ENCODE results near the gene TLE1.
"Not testable (repeated sequence)": the region's sequence is repeated elsewhere in the genome, so short reads cannot be mapped to it uniquely, and the experiment has no call there.

Gene TLE1

GRCh38 chr9:81652058-81652687 lies 37.2 kb downstream of the TLE1 start:
- DNase-seq (ENCODE audit: low read depth in 2 of 2), result no peak

- DNase-seq (ENCODE audit: low read depth in 2 of 2), result no peak
Measured at GRCh38 chr9:81650586-81651515, 38.5 kb downstream of the TLE1 start.

- DNase-seq (ENCODE audit: low read depth in 2 of 2), result no peak
Measured at GRCh38 chr9:81649475-81650240, 39.7 kb downstream of the TLE1 start.

GRCh38 chr9:81648891-81649290 lies 40.5 kb downstream of the TLE1 start:
- no peak for DNase-seq (ENCODE audit: low read depth in 2 of 2)

- no peak for DNase-seq (ENCODE audit: low read depth in 2 of 2)
Measured at GRCh38 chr9:81646337-81646736, 43.0 kb downstream of the TLE1 start.

GRCh38 chr9:81644513-81644912 lies 44.8 kb downstream of the TLE1 start:
- DNase-seq (ENCODE audit: low read depth in 2 of 2), result not testable (repeated sequence)

- DNase-seq (ENCODE audit: low read depth in 2 of 2), result no peak
Measured at GRCh38 chr9:81637276-81637675, 52.1 kb downstream of the TLE1 start.

- DNase-seq (ENCODE audit: low read depth in 2 of 2), result no peak
Measured at GRCh38 chr9:81636255-81636599, 53.1 kb downstream of the TLE1 start.

- no peak for DNase-seq (ENCODE audit: low read depth in 2 of 2)
Measured at GRCh38 chr9:81635521-81636254, 53.7 kb downstream of the TLE1 start.

GRCh38 chr9:81634915-81635516 lies 54.3 kb downstream of the TLE1 start:
- DNase-seq (ENCODE audit: low read depth in 2 of 2), result no peak

GRCh38 chr9:81633952-81634854 lies 55.1 kb downstream of the TLE1 start:
- no peak for DNase-seq (ENCODE audit: low read depth in 2 of 2)

GRCh38 chr9:81632599-81632998 lies 56.7 kb downstream of the TLE1 start:
- no peak for DNase-seq (ENCODE audit: low read depth in 2 of 2)

- DNase-seq (ENCODE audit: low read depth in 2 of 2), result no peak
Measured at GRCh38 chr9:81631218-81631745, 58.1 kb downstream of the TLE1 start.

GRCh38 chr9:81629440-81629839 lies 59.9 kb downstream of the TLE1 start:
- DNase-seq (ENCODE audit: low read depth in 2 of 2), result no peak

GRCh38 chr9:81628897-81629296 lies 60.5 kb downstream of the TLE1 start:
- no peak for DNase-seq (ENCODE audit: low read depth in 2 of 2)

- DNase-seq (ENCODE audit: low read depth in 2 of 2), result no peak
Measured at GRCh38 chr9:81627481-81627880, 61.9 kb downstream of the TLE1 start.

- DNase-seq (ENCODE audit: low read depth in 2 of 2), result no peak
Measured at GRCh38 chr9:81626511-81626910, 62.8 kb downstream of the TLE1 start.

GRCh38 chr9:81625969-81626368 lies 63.4 kb downstream of the TLE1 start:
- DNase-seq (ENCODE audit: low read depth in 2 of 2), result no peak

- DNase-seq (ENCODE audit: low read depth in 2 of 2), result no peak
Measured at GRCh38 chr9:81623778-81624177, 65.6 kb downstream of the TLE1 start.

Measured in stimulated activated CD4-positive, alpha-beta T cell treated with anti-CD3 and anti-CD28 coated beads, Interleukin-15, amount 100 ng/mL, for 48 hours (primary cell).